ENCODE measurements around the gene KLHL2.

The KLHL2 gene

DNA sequence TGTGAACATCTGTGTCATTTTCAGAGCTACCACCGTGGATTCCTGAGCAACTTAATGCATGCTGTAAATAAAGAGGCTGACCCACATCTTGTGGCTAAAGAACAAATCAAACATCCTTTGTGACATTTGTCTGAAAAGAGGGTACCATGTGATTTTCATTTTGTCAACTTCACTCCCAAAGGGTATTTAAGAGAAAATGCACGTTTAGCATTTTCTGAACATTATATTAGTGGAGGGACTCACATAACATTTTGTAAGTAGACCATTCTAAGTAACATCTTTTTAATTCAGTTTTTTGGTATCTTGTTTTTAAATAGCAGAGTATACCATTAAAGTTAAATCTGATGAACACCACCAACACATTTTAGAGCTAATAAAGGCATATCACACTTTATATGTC is 154.4 kb downstream of the KLHL2 start:
- Histone ChIP-seq H3K9ac (ENCODE audit: low read length) (no peak overlapping the region), H3K4me3 (ENCODE audit: low read depth in 1 of 2, low read length in 2 of 2) (no peak overlapping the region), H3K36me3 (ENCODE audit: insufficient read depth, low read length) (no peaks in the 10 kb centered on the region), H3K4me1 (ENCODE audit: insufficient read depth, low read length) (no peaks in the 10 kb centered on the region), H3K27ac (ENCODE audit: low read depth, low read length) (no peak overlapping the region), H3K27me3 (ENCODE audit: control insufficient read depth in 1 of 2, insufficient read depth in 2 of 2, low read length in 2 of 2) (no peaks in the 10 kb centered on the region), H3K9me3 (ENCODE audit: low read length) (no peaks in the 10 kb centered on the region)

DNA sequence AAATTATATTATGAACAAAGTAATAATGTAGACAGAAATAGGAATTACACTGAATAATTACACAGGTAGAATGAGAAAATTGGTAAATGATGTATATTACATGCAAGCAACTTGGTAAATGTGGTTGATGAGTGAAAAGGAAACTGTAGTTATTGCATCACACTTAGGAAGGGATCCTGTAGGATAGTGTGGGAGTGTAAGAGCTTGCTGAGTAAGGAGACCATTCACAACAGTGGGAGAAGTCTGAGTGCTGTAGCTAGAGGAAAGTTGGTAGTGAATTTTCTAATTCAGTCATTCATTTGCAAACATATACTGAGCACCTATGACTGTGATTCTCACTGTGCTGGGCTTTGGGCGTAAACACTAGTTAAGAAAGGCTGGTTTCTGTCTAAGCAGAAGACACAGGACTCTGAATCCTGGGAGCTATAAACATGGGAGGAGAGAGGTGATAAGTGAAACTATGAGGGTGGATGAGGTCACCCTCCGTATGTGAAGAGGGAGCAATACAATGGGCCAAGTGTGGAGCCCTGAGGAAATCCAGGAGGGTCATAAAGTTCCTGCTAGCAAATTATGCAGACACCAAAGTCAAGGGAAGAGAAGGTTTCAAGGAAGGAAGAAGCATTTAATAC is 157.2 kb downstream of the KLHL2 start:
- Histone ChIP-seq H3K27ac (ENCODE audit: low read depth, low read length) (no peak overlapping the region), H3K4me1 (ENCODE audit: insufficient read depth, low read length) (no peaks in the 10 kb centered on the region), H3K36me3 (ENCODE audit: insufficient read depth, low read length) (no peaks in the 10 kb centered on the region), H3K4me3 (ENCODE audit: low read depth in 1 of 2, low read length in 2 of 2) (no peak overlapping the region), H3K27me3 (ENCODE audit: control insufficient read depth in 1 of 2, insufficient read depth in 2 of 2, low read length in 2 of 2) (no peaks in the 10 kb centered on the region), H3K9me3 (ENCODE audit: low read length) (no peaks in the 10 kb centered on the region), H3K9ac (ENCODE audit: low read length) (no peak overlapping the region)

DNA sequence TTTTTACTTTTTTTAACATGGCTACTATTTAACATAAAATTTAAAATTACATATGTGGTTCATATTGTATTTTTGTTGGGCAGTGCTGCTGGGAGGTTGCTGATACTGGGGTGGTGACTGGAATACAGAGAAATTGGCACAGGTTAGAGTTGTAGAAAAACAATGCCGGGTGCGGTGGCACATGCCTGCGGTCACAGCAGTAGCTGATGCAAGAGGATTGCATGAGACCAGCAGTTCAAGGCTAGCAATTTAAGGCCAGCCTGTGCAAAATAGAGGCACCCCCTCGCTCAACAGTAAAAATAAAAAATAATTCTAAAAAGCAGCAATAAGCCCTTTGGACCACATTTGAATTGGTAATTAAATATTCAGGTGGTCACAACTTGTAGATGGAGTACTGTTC is 159.7 kb downstream of the KLHL2 start:
- no peaks in the 10 kb centered on the region for H3K36me3 ChIP-seq (ENCODE audit: insufficient read depth, low read length)
- no peaks in the 10 kb centered on the region for H3K4me1 ChIP-seq (ENCODE audit: insufficient read depth, low read length)
- H3K9me3 ChIP-seq (ENCODE audit: low read length), result no peaks in the 10 kb centered on the region

DNA sequence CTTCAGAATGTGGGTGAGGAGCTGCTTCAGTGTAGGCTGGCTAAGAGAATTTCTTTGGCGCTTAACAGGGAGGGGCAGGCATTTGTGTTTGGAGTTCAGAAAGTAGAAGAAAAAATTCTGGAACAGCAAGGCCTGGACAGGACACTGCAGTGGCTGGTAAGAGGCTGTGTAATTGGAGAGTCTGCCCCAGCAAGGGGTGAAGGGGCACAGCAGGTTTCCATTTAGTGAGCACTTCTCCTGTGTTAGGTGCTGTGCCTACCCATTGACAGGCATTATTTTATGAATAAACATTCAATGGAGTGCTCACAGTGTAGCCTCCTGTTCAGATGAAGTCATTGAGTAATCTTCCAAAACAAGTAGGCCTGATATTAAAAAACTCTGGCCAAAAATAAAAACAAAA is 160.8 kb downstream of the KLHL2 start:
- Histone ChIP-seq H3K36me3 (ENCODE audit: insufficient read depth, low read length) (no peaks in the 10 kb centered on the region), H3K9me3 (ENCODE audit: low read length) (no peaks in the 10 kb centered on the region), H3K27me3 (ENCODE audit: control insufficient read depth in 1 of 2, insufficient read depth in 2 of 2, low read length in 2 of 2) (no peaks in the 10 kb centered on the region), H3K27ac (ENCODE audit: low read depth, low read length) (no peak overlapping the region), H3K4me3 (ENCODE audit: low read depth in 1 of 2, low read length in 2 of 2) (no peak overlapping the region), H3K4me1 (ENCODE audit: insufficient read depth, low read length) (no peaks in the 10 kb centered on the region), H3K9ac (ENCODE audit: low read length) (no peak overlapping the region)

More for the DNA sequence above, 159.7 kb downstream of the KLHL2 start:
- no peaks in the 10 kb centered on the region for H3K27me3 ChIP-seq (ENCODE audit: control insufficient read depth in 1 of 2, insufficient read depth in 2 of 2, low read length in 2 of 2)
- no peak overlapping the region for H3K27ac ChIP-seq (ENCODE audit: low read depth, low read length)
- no peak overlapping the region for H3K4me3 ChIP-seq (ENCODE audit: low read depth in 1 of 2, low read length in 2 of 2)
- H3K9ac ChIP-seq (ENCODE audit: low read length), result no peak overlapping the region

DNA sequence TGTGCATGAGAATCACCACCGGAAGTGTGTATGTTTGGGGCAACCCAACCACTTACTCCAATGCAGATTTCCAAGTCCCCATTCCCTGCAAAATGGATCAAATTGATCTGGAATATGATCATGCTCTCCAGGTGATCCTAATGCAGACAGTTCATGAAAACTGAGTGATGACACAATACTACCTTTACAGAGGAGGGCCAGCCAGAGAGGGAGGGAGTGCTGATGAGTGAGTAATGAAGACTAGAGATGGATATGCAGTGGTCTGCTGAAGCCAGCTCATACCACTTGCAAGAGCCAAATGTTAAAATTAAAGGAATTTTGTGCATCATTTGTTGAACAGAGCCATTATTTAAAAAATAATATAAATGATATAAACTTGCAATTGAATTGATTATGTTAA is 161.2 kb downstream of the KLHL2 start:
- H3K27ac ChIP-seq (ENCODE audit: low read depth, low read length), result no peak overlapping the region
- H3K4me1 ChIP-seq (ENCODE audit: insufficient read depth, low read length), result no peaks in the 10 kb centered on the region
- H3K27me3 ChIP-seq (ENCODE audit: control insufficient read depth in 1 of 2, insufficient read depth in 2 of 2, low read length in 2 of 2), result no peaks in the 10 kb centered on the region
- H3K4me3 ChIP-seq (ENCODE audit: low read depth in 1 of 2, low read length in 2 of 2), result no peak overlapping the region
- H3K9me3 ChIP-seq (ENCODE audit: low read length), result no peaks in the 10 kb centered on the region
- H3K9ac ChIP-seq (ENCODE audit: low read length), result no peak overlapping the region
- H3K36me3 ChIP-seq (ENCODE audit: insufficient read depth, low read length), result no peaks in the 10 kb centered on the region

DNA sequence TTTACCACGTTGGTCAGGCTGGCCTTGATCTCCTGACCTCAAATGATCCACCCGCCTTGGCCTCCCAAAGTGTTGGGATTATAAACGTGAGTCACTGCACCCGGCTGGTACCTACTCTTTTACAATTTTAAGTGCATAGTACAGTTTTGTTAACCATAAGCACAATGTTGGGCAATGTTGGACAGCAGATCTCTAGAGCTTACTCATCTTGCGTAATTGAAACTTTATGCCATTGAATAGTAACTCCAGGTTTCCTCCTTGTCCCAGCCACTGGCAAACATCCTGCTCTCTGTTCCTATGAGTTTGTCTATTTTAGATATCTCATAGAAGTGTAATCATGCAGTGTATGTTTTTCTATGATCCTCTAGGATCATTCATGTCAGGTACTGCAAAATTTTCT is 162.2 kb downstream of the KLHL2 start:
- Histone ChIP-seq H3K27me3 (ENCODE audit: control insufficient read depth in 1 of 2, insufficient read depth in 2 of 2, low read length in 2 of 2) (no peaks in the 10 kb centered on the region), H3K4me1 (ENCODE audit: insufficient read depth, low read length) (no peaks in the 10 kb centered on the region), H3K9me3 (ENCODE audit: low read length) (no peaks in the 10 kb centered on the region), H3K36me3 (ENCODE audit: insufficient read depth, low read length) (no peaks in the 10 kb centered on the region), H3K9ac (ENCODE audit: low read length) (no peak overlapping the region), H3K4me3 (ENCODE audit: low read depth in 1 of 2, low read length in 2 of 2) (no peak overlapping the region), H3K27ac (ENCODE audit: low read depth, low read length) (no peak overlapping the region)

DNA sequence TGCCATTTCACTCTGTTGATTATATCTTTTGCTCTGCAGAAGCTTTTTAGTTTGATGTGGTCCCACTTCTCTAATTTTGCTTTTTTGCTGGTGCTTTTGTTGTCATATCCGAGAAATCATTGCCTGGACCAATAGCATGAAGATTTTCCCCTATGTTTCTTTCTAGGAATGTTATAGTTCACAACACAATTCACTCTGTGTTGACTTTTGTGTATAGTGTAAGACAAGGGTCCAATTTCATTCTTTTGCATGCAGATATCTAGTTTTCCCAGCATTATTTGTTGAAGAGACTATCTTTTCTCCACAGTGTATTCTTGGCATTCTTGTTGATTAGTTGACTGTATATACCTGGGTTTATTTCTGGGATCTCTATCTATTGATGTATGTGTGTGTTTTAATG is 163.2 kb downstream of the KLHL2 start:
- no peaks in the 10 kb centered on the region for H3K4me1 ChIP-seq (ENCODE audit: insufficient read depth, low read length)
- no peaks in the 10 kb centered on the region for H3K9me3 ChIP-seq (ENCODE audit: low read length)
- no peaks in the 10 kb centered on the region for H3K36me3 ChIP-seq (ENCODE audit: insufficient read depth, low read length)
- no peak overlapping the region for H3K9ac ChIP-seq (ENCODE audit: low read length)
- H3K27ac ChIP-seq (ENCODE audit: low read depth, low read length), result no peak overlapping the region
- no peaks in the 10 kb centered on the region for H3K27me3 ChIP-seq (ENCODE audit: control insufficient read depth in 1 of 2, insufficient read depth in 2 of 2, low read length in 2 of 2)
- no peak overlapping the region for H3K4me3 ChIP-seq (ENCODE audit: low read depth in 1 of 2, low read length in 2 of 2)

Data from muscle layer of colon (tissue), 2 donors.